ENCODE measurements around the gene CDH2.

GRCh38 chr18:28143725-28144124 lies 33.2 kb downstream of the CDH2 start:
- TF ChIP-seq CTCF (IDR thresholded peaks at IDR 0.05; ENCODE audit: insufficient read depth, low read depth, low read length) (no peak), EZH2 (IDR thresholded peaks at IDR 0.05; ENCODE audit: insufficient read depth, low read length) (no peak)
